ENCODE measurements around the gene FRMD7.
"Not testable (repeated sequence)": the region's sequence is repeated elsewhere in the genome, so short reads cannot be mapped to it uniquely, and the experiment has no call there.

FRMD7 gene, protein sequence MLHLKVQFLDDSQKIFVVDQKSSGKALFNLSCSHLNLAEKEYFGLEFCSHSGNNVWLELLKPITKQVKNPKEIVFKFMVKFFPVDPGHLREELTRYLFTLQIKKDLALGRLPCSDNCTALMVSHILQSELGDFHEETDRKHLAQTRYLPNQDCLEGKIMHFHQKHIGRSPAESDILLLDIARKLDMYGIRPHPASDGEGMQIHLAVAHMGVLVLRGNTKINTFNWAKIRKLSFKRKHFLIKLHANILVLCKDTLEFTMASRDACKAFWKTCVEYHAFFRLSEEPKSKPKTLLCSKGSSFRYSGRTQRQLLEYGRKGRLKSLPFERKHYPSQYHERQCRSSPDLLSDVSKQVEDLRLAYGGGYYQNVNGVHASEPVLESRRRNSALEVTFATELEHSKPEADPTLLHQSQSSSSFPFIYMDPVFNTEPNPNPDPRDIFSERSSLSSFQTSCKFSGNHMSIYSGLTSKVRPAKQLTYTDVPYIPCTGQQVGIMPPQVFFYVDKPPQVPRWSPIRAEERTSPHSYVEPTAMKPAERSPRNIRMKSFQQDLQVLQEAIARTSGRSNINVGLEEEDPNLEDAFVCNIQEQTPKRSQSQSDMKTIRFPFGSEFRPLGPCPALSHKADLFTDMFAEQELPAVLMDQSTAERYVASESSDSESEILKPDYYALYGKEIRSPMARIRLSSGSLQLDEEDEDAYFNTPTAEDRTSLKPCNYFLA

DNA sequence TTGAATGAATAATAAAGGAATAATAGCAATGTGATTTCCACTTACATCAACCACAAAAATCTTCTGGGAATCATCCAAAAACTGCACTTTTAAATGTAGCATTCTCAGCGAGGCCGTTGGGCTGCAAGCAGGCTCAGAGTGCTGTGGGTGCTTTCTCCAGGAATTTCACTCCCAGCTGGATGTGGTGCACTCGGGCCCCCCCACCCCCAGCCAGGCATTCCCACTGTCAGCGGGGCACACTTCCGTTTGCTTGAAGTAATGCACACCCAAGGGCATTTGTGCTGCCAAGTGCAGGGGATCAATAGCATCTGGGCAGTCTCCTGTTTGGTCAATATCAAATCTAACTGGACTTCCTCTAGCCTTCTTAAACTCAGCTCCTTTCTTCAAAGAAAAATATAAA, at the start of gene FRMD7:
TSS of gene FRMD7 (minus strand) at position 278 of the 400 bp plus-strand sequence. CDS start at position 102, 176 bp downstream.
- DNase-seq, result no peak

DNA sequence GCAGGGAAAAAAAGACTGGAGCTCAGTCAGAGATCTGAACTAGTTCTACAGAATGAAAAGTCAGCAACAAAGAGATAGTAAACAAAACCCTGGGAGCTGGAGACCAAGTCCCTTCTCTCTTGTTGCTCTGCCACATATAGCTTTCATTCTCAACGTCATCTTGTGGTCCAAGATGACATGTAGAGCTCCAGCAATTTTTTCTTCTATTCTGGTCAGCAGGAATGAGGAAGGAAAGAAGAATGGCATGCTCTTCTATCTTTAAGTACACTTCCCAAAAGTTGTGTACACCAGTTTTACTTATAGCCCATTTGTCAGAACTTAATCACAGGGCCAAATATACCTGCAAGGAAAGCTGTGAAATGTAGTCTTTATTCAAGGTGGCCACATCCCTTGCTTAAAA, 45.8 kb upstream of the FRMD7 start:
- no peak for DNase-seq

DNA sequence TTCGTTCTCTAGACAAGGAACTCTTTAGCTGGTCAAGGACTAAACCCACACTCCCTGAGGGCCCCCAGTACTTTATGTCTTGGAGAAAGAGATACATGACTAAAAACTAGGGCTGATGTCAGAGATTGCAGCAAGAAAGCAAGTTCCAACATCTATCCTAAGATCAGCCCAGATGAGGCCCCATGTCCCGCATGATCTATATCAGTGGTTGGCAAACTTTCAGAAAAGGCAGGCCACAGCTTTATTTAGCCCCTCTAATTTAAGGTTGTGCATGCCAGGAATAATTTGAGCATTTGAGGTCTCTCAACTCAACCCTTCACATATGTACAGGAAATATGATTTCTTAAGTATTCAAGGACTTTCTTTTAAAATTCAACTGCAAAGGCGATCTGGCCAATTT, 44.1 kb upstream of the FRMD7 start:
- DNase-seq, result no peak

DNA sequence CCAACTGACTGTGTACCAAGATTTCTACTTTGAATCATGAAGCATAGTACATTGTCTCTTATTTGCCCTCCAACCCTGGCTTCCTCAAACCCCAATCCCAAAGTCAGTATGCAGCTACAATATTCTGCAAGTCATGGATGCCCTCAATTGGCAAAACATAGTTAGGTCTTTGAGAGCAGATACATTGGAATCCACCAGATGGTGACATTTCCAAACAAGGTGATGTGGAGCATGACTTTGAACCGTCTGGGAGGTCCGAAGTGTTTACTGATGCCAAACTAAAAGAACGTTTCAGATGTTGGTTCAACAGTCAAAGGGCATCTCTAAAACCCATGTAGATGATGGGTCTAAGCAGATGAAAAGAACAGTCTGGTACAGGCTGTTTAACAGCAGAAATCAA, 43.7 kb upstream of the FRMD7 start:
- DNase-seq, result no peak

DNA sequence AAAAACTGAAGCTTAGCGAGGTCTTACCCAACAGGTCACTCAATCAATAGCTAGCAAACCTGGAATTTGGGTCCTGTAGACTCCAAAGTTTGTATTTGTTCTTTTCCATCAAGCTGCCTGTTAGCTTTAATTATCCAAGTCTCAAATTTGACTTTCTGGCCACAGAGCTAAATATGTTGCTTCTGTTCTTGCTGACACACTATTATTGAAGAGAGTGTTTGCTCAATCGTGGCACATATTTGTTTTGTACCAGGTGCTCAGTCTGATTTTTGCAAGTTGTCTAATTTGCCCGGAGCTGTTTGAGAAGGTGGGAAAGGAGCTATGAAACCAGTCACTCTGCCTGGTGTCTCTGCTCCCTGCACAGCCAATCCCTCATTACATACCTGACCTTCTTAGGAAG, 41.7 kb upstream of the FRMD7 start:
- no peak for DNase-seq

DNA sequence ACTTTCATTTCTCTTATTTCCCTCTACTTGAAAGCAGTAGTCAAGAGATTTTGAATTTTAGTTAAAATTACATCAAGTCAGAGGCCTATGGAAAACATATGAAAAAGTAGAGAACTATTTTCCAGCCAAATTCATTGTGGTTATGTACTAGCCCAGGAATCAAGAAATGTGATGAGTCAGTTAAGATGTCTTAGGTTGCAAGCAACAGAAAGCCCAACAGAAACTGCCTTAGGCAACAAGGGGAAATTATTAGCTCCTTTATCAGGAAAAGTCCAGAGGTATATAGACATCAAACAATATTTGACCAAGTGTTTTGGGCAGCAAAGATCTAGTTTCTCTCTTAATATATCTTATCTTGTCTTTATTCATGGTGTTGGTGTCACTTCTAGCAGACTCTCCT, 37.8 kb upstream of the FRMD7 start:
- no peak for DNase-seq

DNA sequence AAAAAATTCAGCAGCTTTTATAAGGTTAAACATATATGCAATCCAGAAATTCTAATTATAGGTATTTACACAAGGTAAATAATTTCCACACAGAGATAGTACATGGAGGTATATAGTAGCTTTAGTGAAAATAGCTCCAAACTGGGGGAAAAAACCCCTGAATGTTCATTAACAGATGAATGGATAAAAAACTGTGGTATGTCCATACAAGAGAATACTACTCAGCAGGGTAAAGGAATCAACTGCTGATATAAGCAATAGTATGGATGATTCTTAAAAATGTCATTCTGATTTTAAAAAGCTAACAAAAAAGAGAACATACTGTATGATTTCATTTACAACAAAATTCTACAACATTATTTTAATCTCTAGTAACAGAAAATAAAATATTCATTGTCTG, 37.2 kb upstream of the FRMD7 start:
- DNase-seq, result no peak

DNA sequence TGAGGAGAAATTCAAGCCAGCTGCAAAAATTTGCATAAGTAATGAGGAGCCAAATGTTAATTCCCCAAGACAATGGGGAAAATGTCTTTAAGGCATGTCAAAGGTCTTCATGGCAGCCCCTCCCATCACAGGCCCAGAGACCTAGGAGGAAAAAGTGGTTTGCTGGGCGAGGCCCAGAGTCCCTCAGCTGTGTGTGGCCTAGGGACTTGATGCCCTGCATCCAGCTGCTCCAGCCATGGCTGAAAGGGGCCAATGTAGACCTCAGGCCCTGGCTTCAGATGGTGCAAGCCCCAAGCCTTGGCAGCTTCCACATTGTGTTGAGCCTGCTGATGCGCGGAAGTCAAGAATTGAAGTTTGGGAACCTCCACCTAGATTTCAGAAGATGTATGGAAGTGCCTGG, 35.3 kb upstream of the FRMD7 start:
- DNase-seq, result not testable (repeated sequence)

DNA sequence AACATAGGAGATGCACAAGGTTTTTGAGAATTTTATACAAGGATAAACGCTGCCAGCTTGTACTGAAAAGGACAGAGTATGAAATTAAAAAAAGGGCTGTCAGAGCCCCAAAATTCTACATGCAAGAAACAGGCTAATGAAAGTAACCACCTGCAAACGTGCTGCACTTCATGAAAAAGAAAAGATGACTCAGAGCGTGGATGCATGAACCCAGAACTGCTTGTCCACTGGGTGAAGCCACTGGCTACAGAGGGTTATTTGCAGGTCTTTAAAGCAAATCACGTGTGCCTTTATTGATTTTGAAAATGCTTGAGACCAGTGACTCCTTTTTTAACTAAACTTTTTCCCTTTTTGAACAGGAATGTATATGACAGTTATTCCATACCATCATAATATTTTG, 25.3 kb upstream of the FRMD7 start:
- DNase-seq, result no peak

DNA sequence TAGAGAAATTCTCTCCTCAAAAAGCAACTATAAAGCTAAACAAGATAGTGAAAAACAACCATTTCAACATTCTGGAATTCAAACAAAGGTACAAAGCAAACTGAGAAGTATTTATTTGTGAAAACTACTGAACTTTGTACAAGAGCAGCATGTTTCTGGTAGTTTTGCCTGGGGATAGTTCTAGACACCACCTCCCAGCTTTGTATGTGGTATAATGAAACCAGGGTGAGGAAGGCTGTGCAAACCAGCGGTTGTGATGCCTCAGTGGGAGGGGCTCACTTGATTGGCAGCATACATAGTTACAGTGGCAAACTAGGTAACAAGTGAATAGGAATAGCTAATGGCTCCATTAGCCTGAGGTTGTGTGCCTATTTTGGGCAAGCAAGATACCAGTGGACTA, 18.6 kb upstream of the FRMD7 start:
- DNase-seq, result no peak

DNA sequence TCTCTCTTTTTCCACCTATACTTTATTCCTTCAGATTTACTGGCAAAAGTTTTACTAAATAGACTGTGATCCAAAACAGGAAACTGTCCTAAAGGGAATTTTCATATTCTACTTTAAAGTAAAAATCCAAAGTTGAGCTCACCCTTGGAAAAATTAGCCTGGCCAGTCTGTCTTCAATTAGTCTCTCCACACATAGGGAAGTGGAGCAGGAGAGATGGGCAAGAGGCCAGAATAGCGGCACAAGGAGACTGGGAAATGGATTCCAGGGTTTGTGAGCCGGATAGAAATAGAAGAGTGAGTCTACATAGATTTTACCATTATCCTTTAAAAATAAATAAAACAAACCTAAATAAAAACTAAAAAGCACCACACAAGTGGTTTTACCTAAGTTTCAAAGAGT, 16.2 kb upstream of the FRMD7 start:
- no peak for DNase-seq

DNA sequence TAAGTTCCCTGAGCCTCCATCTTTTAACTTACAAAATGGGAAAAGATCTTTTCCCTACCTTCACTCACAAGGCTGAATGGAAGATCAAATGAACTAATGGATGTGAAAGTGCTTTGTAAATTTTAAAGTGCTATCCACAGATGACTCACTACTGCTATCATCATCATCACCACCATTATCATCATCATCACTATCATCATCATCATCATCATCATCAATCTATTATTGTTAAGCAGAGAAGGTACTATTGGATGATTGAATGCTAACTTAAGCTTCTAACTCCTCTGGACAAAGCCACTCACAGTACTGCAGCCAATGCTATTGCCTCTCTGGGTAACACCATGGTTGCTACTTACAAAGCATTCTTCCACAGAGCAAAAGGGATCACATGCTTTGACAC, 1.9 kb downstream of the FRMD7 start:
- DNase-seq, result no peak

DNA sequence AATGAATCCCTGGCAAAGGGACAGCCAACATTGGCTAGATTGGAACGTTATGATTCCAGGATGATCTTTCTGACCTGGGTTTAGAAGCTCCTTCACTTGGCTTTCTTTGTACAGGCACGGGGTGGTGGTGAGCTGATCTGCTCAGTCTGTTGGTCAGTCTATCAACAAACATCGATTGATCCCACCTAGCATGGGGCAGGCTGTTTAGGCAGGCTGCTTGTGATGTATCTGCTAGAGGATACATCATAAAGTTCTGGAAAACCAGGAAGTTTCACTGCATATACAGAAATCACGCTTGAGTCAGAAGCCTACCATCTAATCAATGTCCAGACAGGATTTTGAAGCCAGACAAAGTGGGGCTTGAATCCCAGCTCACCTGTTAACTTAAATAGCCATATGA, 6.9 kb downstream of the FRMD7 start:
- no peak for DNase-seq

DNA sequence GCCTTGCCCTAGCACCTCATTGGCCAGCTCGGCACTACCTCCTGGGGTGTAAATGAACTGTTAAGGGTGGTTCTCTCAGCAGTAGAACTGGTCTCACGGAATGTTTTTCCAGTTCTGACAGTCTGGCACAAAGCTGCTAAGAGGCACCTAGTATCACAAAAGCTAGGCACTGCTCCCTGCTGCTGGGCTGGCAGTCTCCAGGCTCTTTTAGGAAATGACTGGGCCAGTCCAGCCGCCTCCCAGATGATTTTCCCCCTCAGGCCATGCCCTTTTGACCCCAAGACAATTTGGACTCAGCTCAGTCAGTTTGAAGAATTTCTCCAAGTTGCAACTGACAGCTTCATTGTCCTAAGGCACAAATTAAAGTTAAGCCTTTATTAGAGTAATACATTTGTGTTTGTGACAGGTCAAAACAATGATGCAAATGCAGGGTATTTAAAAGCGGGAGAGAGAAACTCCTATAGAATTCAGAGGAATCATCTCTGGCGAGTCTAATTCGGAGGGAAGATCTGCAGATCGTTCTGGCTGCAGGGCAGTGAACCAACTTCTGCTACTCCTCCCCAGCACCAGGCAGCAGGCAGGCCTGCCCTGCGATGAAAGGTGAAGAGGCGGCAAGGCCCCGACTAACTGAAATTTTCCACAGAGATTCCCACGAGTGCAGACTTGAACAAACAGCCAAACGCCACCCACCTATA, 7.9 kb downstream of the FRMD7 start:
- no peak for DNase-seq

DNA sequence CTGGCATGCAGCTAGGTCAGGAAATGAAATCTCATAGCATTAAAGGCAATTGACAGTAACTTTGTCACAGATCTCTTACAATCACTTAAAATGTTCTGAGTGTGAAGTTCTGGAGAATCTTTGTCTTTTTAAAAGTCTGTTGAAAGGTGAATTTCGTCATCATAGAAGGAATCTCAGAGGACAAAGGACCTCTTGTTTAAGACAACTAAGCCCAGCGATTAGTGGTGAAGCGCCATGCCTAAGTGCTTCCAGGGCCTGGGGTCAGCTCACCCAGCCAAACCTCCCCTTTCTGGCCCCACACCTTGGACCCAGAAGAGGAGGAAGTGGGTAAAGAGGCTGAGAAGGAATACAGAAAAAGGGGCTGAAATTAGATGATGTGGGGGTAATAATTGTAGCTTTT, 8.5 kb downstream of the FRMD7 start:
- no peak for DNase-seq

DNA sequence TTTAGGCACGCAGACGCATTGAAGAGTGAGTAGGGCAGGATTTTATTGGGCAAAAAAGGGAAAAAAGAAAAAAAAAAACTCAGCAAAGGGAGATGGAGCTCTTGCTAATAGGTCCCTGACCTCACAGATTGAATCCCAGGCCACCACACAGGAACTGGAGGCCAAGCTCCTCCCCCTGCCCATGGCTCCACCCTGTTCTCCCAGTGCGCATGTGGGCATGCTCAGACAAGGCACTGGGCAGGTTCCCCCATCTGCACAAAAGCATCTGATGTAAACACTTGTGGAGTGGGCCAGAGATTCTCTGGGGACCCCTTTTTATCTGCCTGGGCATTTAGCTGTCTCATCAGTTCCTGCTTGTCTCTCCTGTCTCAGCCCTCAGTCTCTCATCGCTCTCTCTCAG, 9.5 kb downstream of the FRMD7 start:
- no peak for DNase-seq

DNA sequence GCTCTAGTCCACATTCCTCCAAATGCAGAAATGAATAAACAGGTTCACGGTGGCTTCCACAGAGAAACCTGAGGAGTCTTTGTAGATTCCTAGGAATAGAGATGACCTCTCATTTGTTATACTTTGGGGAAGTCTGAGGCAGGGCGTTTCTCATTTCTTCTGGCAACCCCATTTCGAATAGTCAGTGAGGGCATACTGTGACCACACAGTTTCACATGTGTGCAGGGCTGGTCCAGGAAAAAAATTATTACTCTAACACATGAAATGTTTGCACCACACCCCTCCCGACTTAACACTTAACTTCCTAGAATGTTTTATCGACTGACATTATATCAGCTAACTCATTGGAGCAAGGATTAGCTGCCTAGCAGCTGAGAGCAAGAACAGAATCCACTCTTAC, 12.0 kb downstream of the FRMD7 start:
- DNase-seq, result no peak

DNA sequence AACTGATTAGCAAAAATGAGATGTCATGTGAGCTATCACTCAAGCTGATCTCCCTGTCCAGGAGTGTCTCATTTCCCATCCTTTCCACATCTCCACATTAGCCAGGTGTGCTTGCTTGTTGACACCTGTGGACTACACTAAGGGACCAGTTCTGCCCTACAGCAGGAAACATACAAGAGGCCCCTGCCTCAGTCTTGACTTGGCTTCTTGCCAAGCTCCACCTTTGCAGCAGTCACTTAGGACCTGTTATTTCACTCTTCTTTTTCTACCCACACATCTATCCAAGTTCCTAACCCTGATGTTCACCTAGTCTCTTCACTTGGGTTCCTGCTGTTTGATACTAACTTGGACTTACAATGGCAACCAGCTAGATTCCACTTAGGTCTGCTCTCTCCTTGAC, 13.2 kb downstream of the FRMD7 start:
- DNase-seq, result no peak

DNA sequence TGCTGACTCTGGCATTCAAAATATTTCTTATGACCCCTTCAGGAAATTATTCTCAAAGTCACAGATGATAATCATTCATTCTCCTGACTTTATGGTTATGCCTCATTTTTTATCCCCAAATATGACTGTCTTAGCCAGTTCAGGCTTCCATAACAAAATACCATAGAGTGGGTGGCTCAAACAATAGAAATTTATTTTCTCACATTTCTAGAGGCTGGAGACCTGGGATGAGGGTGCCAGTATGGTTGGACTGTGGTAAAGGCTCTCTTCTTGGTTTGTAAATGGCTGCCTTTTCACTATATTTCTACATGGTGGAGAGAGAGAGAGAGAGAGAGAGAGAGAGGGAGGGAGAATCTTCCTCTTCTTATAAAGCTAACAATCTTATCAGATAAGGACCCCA, 20.5 kb downstream of the FRMD7 start:
- DNase-seq, result no peak

DNA sequence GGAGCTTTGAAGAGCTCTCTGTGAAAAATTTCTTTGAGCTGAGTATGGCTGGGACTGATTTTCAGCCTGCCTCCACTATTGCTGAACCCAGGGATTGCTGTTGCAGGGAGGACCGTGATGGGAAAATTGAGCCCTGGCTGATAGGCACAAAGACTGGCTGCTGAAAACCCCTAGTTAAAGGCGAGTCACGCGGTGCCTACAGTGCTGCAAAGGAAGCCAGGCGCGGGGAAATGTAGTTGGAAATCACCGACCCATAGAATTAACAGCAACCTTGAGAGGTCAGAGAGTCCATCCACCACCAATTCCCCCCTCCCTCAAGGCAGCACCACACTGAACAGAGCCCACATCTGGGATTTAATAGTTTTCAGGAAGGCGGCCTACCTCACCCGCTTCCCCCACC, 26.0 kb downstream of the FRMD7 start:
- no peak for DNase-seq

DNA sequence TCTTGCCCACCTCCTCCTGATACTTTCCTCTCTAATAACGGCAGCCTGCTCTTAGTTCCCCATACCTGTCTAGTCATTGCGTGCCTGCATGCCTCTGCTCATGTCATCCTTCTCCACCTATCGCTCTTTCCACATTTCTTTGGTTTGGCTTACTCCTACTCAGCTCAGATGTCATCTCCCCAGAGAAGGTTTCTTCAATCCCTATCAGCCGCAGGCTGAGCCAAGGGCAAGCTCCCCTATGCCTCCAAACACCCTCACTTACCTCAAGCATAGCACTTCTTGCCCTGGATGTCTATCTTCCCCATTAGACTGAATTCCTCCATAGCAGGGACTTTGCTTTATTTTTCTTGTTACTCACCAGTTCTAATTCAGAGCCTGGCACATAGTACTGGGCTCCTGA, 26.6 kb downstream of the FRMD7 start:
- no peak for DNase-seq

DNA sequence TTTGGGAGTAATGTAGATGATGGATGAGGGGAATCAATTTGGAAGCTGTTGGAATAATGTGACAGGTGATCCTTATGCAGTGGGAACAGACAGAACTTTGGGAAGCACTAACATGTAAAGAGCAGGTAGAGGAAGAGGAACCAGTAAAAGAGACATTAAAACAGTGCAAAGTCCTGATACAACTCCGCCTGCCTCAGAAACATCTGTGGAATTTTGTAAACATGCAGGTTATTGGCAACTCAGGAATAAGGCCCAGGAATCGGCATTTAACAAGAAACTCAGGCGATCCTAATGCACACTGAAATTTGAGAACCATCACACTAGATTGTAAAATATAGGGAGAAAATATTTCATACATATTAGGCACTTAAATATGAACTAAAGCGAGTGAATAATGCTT, 29.1 kb downstream of the FRMD7 start:
- DNase-seq, result not testable (repeated sequence)

DNA sequence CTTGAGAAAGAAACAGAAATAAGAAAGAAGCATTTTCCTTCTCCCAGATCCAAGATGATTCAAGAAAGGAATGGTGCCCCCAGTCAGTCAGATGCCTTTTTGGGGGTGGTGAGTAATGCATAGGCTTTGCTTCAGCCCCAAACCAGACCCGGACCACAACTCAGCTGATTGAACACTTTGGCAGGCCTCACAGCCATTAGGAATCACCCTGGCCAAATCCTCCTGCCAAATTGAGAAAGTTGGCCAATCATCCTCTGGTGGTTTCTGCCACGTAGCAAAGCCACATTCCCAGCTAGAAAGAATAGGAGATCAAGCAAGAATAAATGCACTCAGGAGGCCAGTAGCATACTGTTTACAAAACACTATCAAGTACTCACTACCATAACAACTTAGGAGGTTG, 33.7 kb downstream of the FRMD7 start:
- no peak for DNase-seq

DNA sequence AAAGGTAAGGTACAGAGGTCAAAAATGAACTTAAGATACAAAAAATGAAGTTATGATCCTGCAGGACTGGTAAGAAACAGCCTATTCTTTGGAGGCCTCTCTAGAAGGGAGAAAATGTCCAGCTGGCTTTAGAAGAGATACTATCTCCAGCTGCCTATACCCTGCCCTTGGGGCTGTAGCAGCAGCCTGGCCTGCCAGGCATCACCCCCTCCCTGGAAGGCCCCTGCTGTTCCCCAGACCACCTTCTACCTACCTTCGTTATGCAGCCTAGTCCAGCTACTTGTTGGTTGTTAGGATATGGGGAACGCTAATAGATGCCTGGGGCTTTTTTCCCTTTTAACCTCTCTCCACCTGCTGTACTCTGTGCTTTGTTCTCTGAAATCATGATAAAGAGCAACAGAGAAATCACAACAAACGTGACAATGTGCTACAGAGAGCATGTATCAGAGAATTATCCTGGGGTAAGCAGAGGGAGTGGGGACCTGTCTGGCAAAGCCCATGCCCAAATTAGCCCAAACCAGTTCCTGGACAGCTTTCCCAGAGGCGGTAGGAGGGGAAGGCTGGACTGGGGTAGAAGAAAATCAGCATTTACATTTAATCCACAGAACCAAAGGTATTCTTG, 34.5 kb downstream of the FRMD7 start:
- DNase-seq, result no peak

All from activated CD8-positive, alpha-beta memory T cell treated with anti-CD3 and anti-CD28 coated beads, Interleukin-2, amount 50 U/mL, for 48 hours (primary cell).